ENCODE measurements around the gene WDR72. TPM values are rescaled to one million over a fixed set of nuclear protein-coding genes. Genes with fewer than 3 reads are reported as not detected.

Gene WDR72
- total RNA-seq, 1 donor from 2014 or later, result 2.0 TPM

DNA sequence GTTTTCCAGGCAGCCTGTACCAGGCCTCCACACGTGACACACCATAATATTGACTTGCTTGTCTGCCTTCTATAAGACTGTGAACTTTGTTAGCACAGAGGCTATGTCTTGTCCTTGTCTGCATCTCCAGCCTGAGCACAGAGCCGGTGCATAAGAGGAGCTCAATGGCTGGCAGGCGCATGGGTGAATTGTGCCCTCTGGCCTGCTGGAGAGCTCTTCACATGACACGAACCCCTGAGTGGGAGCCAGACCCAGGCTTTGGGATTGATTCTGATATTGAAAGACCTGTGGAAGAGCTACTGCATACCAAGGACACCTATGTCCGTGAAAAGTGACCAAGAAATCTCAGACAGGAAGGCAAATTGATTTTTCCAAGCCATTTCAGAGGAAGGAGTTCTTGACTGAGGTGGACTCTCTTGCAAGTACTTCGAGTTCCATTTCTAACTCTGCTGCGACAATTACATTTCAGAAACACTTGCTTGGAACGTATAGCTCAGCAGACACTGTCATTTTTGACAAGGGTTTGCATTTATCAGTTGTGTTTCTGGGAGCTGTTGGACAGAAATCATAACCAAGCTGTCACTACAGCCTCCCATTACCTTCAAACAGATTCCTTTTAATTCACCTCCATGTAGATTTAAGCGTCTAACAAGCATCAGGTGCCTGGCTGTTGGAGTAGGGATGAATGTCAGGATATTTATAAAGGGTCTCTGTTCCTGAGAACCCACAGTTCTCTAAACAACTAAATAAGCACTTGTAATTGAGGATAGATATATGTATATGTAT, 281.3 kb downstream of the WDR72 start:
- Mint-ChIP-seq H3K4me3 (no peak overlapping the region), H3K27ac (no peak overlapping the region), H3K4me1 (ENCODE audit: unreplicated experiment) (no peaks in the 10 kb centered on the region), H3K36me3 (no peaks in the 10 kb centered on the region), H3K27me3 (peaks cover 8% of the 10 kb centered on the region), H3K9me3 (no peaks in the 10 kb centered on the region)
- TF ChIP-seq, protein P1, sequence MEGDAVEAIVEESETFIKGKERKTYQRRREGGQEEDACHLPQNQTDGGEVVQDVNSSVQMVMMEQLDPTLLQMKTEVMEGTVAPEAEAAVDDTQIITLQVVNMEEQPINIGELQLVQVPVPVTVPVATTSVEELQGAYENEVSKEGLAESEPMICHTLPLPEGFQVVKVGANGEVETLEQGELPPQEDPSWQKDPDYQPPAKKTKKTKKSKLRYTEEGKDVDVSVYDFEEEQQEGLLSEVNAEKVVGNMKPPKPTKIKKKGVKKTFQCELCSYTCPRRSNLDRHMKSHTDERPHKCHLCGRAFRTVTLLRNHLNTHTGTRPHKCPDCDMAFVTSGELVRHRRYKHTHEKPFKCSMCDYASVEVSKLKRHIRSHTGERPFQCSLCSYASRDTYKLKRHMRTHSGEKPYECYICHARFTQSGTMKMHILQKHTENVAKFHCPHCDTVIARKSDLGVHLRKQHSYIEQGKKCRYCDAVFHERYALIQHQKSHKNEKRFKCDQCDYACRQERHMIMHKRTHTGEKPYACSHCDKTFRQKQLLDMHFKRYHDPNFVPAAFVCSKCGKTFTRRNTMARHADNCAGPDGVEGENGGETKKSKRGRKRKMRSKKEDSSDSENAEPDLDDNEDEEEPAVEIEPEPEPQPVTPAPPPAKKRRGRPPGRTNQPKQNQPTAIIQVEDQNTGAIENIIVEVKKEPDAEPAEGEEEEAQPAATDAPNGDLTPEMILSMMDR (conservative IDR thresholded peaks at IDR 0.05), result no peak
- DNase-seq (ENCODE audit: extremely low spot score, unreplicated experiment), result no peak

DNA sequence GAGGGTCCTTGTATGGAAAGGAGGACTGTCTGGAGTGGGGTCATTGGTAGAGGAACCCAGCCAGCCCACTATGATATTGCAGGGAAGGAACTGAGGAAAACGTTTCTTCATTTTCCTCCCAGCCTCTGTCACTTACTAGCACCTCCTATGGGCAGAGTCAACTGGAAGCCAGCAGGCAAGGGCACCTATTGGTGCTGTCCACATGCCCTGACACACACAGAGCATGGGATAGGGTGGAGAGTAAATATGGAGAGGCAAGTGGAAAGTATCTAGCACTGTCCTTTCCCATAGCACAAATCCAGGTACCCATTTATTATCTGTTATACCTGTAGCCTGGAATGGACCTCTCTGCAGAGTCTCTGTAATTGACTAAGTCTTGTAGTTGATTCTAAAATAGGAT, 285.6 kb downstream of the WDR72 start:
- Mint-ChIP-seq H3K4me1 (ENCODE audit: unreplicated experiment) (no peaks in the 10 kb centered on the region), H3K36me3 (no peaks in the 10 kb centered on the region), H3K9me3 (no peaks in the 10 kb centered on the region), H3K27me3 (peaks cover 20% of the 10 kb centered on the region), H3K27ac (no peak overlapping the region), H3K4me3 (no peak overlapping the region)
- no peak for DNase-seq (ENCODE audit: extremely low spot score, unreplicated experiment)
- TF ChIP-seq, protein P1 (conservative IDR thresholded peaks at IDR 0.05), result no peak

DNA sequence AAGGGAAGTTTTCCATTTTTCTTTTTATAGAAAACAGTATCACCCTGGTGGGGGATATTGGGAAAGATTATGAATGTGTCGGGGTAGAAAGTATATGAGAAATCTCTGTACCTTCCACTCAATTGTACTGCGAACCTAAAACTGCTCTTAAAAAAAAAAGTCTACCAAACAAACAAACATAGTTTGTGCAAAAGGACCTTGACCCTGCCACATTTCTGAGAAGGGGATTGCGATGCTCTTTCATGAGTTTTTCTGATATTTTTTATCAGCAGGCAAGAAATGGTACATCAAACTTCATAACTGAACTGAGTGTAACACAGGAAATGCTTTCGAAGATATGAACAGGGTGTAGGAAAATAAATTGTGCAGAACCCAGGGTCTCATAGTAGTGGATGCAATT, 286.0 kb downstream of the WDR72 start:
- H3K9me3 Mint-ChIP-seq, result no peaks in the 10 kb centered on the region
- TF ChIP-seq, protein P1 (conservative IDR thresholded peaks at IDR 0.05), result no peak
- H3K36me3 Mint-ChIP-seq, result no peaks in the 10 kb centered on the region
- no peak overlapping the region for H3K4me3 Mint-ChIP-seq
- DNase-seq (ENCODE audit: extremely low spot score, unreplicated experiment), result no peak
- no peaks in the 10 kb centered on the region for H3K4me1 Mint-ChIP-seq (ENCODE audit: unreplicated experiment)
- H3K27ac Mint-ChIP-seq, result no peak overlapping the region
- H3K27me3 Mint-ChIP-seq, result peaks cover 22% of the 10 kb centered on the region

DNA sequence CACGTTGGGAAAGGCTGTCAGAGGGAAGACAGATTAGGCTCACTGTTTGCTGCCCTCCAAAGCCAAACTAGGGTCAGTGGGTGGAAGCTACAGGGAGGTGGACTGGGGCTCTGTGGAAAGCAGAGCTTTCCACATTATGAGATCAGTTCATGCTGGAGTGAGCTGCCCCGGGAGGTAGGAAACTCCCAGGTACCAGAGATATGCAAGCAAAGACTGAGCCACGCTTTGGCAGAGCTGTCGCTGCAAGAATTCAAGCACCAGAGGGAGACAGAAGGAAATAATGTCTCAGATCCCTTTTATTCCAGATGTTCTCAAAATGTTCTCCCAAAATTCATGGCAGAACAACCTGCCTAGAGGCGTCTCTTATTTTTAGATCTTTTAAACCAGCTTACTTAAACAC, 286.6 kb downstream of the WDR72 start:
- Mint-ChIP-seq H3K36me3 (no peaks in the 10 kb centered on the region), H3K27ac (no peak overlapping the region), H3K27me3 (peaks cover 25% of the 10 kb centered on the region), H3K4me1 (ENCODE audit: unreplicated experiment) (no peaks in the 10 kb centered on the region), H3K9me3 (no peaks in the 10 kb centered on the region), H3K4me3 (no peak overlapping the region)
- TF ChIP-seq, protein P1 (conservative IDR thresholded peaks at IDR 0.05), result no peak
- no peak for DNase-seq (ENCODE audit: extremely low spot score, unreplicated experiment)

DNA sequence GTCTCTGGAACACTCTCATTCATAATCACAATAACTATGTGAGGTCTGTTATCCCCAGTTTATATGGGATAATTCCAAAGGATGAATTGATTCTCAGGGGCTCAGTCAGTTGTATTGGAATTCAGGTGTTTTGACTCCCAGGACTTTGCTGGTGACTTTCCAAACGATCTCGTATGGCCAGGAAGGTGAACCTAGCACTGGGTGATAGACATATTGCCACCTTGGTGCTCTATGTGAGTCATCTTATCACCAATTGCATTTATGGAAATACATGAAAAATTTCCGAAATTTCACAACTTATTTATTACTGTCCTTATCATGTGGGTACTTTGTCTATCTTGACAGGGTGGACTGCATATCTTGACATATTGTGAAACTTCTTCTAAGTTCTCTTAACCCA, 287.3 kb downstream of the WDR72 start:
- no peaks in the 10 kb centered on the region for H3K9me3 Mint-ChIP-seq
- H3K4me1 Mint-ChIP-seq (ENCODE audit: unreplicated experiment), result no peaks in the 10 kb centered on the region
- DNase-seq (ENCODE audit: extremely low spot score, unreplicated experiment), result no peak

More for the DNA sequence above, 287.3 kb downstream of the WDR72 start:
- Mint-ChIP-seq H3K36me3 (no peaks in the 10 kb centered on the region), H3K27me3 (peaks cover 25% of the 10 kb centered on the region), H3K27ac (no peak overlapping the region), H3K4me3 (no peak overlapping the region)
- TF ChIP-seq, protein P1 (conservative IDR thresholded peaks at IDR 0.05), result no peak
